Subcutaneous adipose tissue (tissue), 4 donors: Measurements from ENCODE around the gene SUMO3. TPM values are rescaled to one million over a fixed set of nuclear protein-coding genes. Genes with fewer than 3 reads are reported as not detected.

Source experiments
- total RNA-seq, 4 donors: library from RNA; depleted of rRNA; stranded (reverse); fragments of >200 nt; gene quantifications; one replicate each; pipeline ENCODE4 v1.1.0, GENCODE V29; 2016
- TF ChIP-seq, protein P1 (sequence below): fragments of 450-650 bp; IDR thresholded peaks from one replicate; pipeline ENCODE4 v1.5.1; 2016; ENCODE audit warnings: low read depth, mild to moderate bottlenecking, control low read depth, antibody characterized with exemption, moderate library complexity

Gene SUMO3
- total RNA-seq, 4 donors from 2014 or later = 41.3 to 77.0 (median 59.4) TPM

DNA sequence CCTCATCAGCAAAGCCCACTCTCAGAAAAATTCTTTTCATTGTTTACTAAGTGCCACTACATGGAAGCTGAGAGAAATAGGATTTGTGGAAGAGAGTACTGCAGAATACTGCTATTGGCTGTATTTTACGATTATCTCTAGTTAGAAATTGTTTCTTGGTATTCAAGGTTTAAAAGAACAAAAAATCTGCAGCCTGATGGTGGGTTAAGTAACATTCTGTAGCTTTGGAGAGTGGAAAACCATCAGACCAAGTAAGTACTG, 28.3 kb upstream of the SUMO3 start:
- TF ChIP-seq, protein P1, sequence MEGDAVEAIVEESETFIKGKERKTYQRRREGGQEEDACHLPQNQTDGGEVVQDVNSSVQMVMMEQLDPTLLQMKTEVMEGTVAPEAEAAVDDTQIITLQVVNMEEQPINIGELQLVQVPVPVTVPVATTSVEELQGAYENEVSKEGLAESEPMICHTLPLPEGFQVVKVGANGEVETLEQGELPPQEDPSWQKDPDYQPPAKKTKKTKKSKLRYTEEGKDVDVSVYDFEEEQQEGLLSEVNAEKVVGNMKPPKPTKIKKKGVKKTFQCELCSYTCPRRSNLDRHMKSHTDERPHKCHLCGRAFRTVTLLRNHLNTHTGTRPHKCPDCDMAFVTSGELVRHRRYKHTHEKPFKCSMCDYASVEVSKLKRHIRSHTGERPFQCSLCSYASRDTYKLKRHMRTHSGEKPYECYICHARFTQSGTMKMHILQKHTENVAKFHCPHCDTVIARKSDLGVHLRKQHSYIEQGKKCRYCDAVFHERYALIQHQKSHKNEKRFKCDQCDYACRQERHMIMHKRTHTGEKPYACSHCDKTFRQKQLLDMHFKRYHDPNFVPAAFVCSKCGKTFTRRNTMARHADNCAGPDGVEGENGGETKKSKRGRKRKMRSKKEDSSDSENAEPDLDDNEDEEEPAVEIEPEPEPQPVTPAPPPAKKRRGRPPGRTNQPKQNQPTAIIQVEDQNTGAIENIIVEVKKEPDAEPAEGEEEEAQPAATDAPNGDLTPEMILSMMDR = no peak

DNA sequence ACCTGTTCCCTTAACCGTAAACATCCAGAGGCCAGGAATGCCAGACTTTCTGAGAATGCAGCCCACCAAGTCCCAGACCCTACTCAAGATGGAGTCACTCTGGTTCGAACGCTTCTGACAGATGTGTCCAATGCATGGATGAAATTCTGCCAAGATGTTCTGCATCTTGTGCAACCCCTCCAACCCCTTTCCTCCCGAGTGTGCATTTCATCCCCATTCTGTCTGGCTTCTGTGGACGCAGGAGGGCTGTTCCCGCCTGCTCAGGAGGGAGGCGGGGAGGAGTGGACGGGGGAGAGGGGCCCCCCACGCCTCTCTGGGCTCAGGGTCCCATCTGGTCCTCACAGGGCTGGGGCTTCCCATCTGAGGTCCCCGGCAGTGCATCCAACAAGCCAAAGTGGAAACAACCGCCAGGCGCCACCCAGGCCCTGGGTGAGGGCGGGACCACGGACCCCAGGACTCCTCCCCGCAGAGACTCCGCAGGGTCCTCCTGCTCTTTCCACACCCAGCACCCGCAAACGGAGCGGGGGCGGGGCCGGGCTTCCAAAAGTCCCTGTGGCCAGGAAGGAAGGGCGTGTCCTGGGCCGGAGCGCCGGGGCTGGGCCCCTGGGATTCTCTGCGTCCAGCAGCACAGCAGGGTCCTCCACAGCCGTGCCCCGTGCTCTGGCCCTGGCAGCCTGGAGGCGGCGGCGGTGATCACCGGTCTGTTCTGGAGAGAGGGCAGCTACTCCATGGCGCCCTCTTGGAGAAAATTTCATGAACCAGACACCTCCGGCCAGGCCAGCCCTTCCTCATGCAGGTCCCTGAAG, 27.8 kb upstream of the SUMO3 start:
- TF ChIP-seq, protein P1 = no peak

DNA sequence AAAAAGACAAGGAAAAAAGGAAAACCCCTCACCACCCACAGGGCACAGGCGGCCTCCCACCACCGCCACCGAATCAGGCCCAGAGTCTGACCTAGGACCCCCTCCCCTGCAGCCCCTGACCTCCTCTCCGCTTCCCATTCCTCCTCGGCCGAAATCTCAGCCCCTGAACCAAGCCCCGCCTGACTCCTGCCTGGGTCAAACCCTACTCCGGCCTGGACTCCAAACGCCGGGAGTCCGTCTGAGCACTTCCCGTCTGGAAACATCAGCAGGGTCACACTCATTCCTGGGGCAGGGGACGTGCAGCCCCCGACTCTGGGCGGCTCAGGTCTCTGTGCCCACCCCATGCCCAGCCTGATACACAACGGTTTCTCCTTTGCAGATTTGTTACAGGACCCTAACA, 26.4 kb upstream of the SUMO3 start:
- TF ChIP-seq, protein P1 = no peak

DNA sequence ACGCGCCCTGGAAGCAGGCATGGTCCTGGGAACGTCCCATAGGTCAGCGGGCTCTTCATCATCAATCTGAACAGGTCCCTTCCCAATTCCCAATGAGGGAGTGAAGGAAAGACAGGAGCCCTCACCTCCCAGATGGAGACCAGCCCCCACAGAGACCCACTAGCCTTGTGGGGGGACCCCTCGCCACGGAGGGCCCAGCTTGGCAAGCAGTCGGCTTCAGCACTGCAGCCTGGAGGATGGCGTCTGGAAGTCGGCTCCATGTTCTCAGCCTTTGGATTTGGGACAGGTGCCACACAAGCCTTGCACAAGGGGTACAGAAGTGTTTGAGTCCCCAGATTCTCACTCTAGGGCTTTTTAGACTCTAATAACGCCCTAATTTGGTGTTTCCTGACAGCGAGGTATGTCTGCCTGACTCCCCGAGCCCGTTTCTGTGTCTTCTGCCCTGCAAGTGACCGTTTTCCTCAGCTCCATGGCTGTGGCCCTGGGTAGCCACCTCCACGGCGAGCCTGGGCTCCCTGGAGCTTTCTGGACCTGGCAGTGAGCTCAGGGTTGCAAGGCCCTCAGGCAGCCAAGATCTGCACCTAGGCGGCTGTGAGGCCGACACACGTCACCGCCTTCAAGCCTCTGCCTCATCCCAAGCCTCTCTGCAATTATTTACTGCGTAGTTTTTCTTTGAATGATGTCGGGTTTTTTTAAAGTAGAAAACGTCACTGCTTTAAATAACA, 25.0 kb upstream of the SUMO3 start:
- TF ChIP-seq, protein P1 = no peak

DNA sequence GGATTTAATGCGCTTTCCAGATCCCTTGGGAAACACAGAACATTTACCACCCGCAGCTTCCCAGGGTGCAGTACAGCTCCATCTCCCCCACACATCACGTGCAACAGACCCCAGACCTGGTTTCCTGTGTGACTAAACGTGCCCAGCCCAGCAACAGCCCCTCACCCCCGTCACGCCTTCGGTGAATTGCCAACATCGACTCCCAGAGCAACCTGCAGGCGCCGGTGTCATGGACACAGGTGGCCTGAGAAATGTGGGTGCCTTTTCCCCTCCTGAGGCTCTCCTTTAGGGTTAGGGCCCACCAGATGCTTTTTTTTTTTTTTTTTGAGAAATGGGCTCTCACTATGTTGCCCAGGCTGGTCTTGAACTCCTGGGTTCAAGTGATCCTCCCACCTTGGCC, 24.2 kb upstream of the SUMO3 start:
- TF ChIP-seq, protein P1 = no peak

DNA sequence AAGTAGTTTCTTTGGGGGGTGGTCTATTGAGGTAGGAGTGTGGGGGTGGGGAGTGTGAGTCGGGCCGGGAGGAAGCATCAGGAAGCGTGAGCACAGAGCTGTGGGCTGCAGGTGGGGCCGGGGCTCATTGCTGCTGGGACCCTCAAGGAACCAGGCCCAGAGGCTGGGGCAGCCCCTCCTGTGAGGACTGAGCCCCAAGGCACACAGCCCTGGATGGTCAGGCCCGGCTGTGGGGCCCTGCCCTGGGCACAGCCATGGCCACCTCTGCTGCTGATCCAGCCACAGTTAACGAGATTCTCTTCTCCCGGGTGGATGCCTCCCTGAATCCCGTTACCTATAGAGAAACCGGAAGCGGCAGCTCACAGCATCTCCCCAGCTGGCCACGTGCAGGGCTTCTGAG, 22.9 kb upstream of the SUMO3 start:
- TF ChIP-seq, protein P1 = no peak

DNA sequence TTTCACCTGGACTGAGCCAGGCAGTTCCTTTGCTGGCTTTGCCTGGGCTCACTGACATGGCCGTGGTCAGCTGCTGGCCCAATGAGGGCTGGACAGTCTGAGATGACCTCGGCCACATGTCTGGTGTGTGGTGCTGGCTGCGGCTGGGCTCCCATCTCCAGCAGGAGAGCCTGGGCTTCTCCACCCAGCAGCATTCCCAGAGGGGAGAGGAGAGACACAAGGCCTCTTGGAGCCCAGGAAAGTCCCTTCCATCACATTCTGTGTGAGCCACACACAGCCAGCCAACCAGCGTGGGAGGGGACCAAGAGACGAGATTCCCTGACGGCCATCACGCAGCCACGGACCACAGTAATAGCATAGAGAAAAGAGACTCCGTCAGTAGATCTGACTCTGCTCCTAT, 21.1 kb upstream of the SUMO3 start:
- TF ChIP-seq, protein P1 = no peak
